ENCODE data around the gene TP73. TPM values are rescaled to one million over a fixed set of nuclear protein-coding genes. Genes with fewer than 3 reads are reported as not detected.
A peak's percentile ranks its signal among the peaks of the same experiment; 100 is the strongest.

TP73 gene
- total RNA-seq, 1 donor from 2014 or later: 0.05 TPM

- H3K27ac ChIP-seq (replicated peaks): no peak overlapping the region
- DNase-seq: no peak
- H3K27me3 ChIP-seq (ENCODE audit: low read depth): peaks cover 54% of the 10 kb centered on the region
- H3K4me1 ChIP-seq: peaks cover 45% of the 10 kb centered on the region
- no peak for TF ChIP-seq CTCF (IDR thresholded peaks at IDR 0.05; ENCODE audit: borderline replicate concordance)
- H3K36me3 ChIP-seq: peaks cover 30% of the 10 kb centered on the region
- H3K4me3 ChIP-seq: no peak overlapping the region
- H3K9me3 ChIP-seq (replicated peaks): no peaks in the 10 kb centered on the region
- intact Hi-C loops (cut with micrococcal nuclease): no loop called here
These were observed 81.0 kb downstream of the TP73 start for GRCh38 chr1:3733094-3733882.

- H3K36me3 ChIP-seq: peaks cover 36% of the 10 kb centered on the region
- TF ChIP-seq CTCF (IDR thresholded peaks at IDR 0.05; ENCODE audit: borderline replicate concordance): no peak
- H3K4me1 ChIP-seq: peaks cover 45% of the 10 kb centered on the region
- H3K9me3 ChIP-seq (replicated peaks): no peaks in the 10 kb centered on the region
- H3K4me3 ChIP-seq: no peak overlapping the region
- intact Hi-C loops (cut with micrococcal nuclease): no loop called here
- no peak overlapping the region for H3K27ac ChIP-seq (replicated peaks)
- DNase-seq: no peak
- H3K27me3 ChIP-seq (ENCODE audit: low read depth): peaks cover 46% of the 10 kb centered on the region
These were observed 81.7 kb downstream of the TP73 start for GRCh38 chr1:3733883-3734589.

DNA sequence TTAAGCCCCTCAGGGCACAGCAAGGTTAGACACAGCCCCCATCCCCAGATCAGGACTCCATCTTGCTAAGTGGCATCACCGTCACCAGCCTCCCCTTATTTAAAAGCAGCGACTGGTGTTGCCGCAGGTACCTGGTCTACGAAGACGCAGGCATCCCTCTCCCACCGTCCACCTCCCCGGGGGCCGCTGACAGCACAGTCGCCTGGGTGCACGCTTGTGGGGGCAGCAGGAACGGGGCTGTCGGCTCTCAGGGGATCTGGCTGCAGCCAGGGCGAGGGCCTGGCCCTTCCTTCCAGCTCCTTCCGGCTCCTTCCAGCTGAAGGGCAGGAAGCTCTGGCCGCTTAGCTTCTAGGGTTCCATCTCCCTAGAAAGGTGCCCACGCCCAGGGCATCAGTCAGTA lies 82.3 kb downstream of the TP73 start:
- Histone ChIP-seq H3K4me1 (peaks cover 45% of the 10 kb centered on the region), H3K36me3 (peaks cover 37% of the 10 kb centered on the region), H3K4me3 (no peak overlapping the region), H3K27ac (replicated peaks) (no peak overlapping the region), H3K9me3 (replicated peaks) (no peaks in the 10 kb centered on the region), H3K27me3 (ENCODE audit: low read depth) (peaks cover 41% of the 10 kb centered on the region)
- TF ChIP-seq CTCF (IDR thresholded peaks at IDR 0.05; ENCODE audit: borderline replicate concordance): no peak
- intact Hi-C loops (cut with micrococcal nuclease): no loop called here
- DNase-seq: no peak

DNA sequence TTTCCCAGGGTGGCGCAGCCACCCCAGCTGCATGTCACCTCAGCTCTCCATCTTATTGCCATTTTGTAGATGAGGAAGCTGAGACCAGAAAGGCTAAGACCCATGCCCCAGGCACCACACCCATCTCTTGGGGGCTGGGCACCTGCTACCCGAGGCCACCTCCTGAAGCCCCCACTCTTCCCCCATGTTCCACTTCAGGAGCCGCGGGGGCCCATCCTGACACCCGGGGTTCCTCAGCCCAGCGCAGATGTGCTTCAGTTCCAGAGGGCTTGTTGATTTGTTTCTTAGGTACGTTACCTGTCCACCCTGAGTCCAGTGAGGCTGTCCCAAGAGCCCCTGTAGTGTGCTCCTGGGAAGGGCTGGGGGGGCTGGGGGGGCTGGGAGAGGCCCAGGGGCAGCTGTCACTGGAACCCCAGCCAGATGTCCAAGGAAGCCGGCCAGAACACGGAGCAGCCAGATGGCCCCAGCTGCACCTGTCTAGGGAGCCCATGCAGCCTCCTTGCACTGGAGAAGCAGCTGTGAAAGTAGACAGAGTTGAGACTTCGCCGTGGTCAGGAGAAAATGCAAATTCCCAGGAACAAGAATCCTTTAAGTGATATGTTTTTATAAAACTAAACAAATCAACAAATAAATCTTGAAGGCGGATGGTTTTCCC lies 82.8 kb downstream of the TP73 start:
- Histone ChIP-seq H3K9me3 (replicated peaks) (no peaks in the 10 kb centered on the region), H3K4me1 (peaks cover 45% of the 10 kb centered on the region), H3K4me3 (no peak overlapping the region), H3K27ac (replicated peaks) (peak overlapping the region; percentile 62), H3K36me3 (peaks cover 42% of the 10 kb centered on the region), H3K27me3 (ENCODE audit: low read depth) (peaks cover 35% of the 10 kb centered on the region)
- intact Hi-C loops (cut with micrococcal nuclease): no loop called here
- TF ChIP-seq CTCF (IDR thresholded peaks at IDR 0.05; ENCODE audit: borderline replicate concordance): no peak
- DNase-seq: no peak

GRCh38 chr1:3735688-3736087 lies 83.4 kb downstream of the TP73 start:
- Histone ChIP-seq H3K36me3 (peaks cover 46% of the 10 kb centered on the region), H3K4me3 (no peak overlapping the region)

More at GRCh38 chr1:3735688-3736087, 83.4 kb downstream of the TP73 start:
- Histone ChIP-seq H3K9me3 (replicated peaks) (no peaks in the 10 kb centered on the region), H3K4me1 (peaks cover 45% of the 10 kb centered on the region), H3K27me3 (ENCODE audit: low read depth) (peaks cover 30% of the 10 kb centered on the region), H3K27ac (replicated peaks) (peak overlapping the region; percentile 62)
- no peak for DNase-seq
- TF ChIP-seq CTCF (IDR thresholded peaks at IDR 0.05; ENCODE audit: borderline replicate concordance): no peak
- intact Hi-C loops (cut with micrococcal nuclease): no loop called here

All from left ventricle myocardium inferior (tissue), 1 donor.